RCC 7860 (cell line): ENCODE data around the gene MAST4.
"Not testable (repeated sequence)": the region's sequence is repeated elsewhere in the genome, so short reads cannot be mapped to it uniquely, and the experiment has no call there.

Experiments
- DNase-seq: peaks from one replicate; pipeline ENCODE4 v3.0.0-alpha.2; 2015; ENCODE audit warnings: low spot score
- FAIRE-seq: peaks from 2 replicates; lab custom pipeline; 2012; peaks lifted over from hg19 to GRCh38; lab: Jason Lieb, UNC

Gene MAST4

DNA sequence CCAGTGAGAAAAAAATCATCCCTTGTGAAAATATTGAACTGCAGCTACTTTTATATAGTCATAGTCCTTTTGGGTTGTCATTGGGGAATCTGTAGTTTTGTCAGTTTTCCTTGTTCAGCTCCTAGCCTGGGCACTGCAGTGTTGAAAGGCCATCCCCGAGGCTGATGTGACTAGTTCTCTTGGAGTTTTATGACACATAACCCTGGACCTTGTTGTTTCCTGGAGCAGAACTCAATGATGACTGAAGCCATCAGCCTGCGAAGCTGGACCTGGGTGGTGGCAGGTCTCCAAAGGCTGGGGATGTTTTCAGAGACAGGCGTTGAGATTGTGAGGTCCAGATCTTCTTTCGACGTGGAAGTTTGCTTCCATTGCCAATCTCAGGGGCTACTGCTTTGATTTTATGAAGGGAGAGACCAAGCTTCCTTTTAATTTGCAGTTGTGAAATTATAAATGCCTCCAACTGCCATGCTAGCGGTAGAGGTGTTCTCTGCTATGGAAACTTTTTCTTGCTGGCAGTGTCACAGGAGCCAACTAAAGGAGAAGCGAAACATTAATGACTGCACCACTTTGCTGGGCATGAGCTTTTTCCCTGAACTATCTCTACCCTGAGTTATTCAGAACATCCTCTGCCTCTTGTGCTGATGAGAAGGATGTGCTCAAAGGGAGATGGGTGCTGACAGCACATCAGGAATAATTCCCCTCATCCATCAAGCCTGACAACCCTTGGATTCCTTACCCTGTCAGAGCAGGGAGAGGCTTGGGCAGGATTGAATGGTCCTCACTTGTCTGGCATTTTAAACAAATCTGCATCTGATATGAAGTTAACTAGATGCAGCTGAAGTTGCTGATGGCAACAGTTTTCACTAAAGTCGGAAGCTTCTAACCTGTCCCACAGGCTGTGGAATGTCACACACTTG is 209.6 kb downstream of the MAST4 start:
- DNase-seq (no peak), FAIRE-seq (no peak)

GRCh38 chr5:66807743-66808142 is 211.6 kb downstream of the MAST4 start:
- DNase-seq, result no peak
- no peak for FAIRE-seq

- DNase-seq, result no peak
- no peak for FAIRE-seq
These were observed 212.5 kb downstream of the MAST4 start for GRCh38 chr5:66808663-66809062.

DNA sequence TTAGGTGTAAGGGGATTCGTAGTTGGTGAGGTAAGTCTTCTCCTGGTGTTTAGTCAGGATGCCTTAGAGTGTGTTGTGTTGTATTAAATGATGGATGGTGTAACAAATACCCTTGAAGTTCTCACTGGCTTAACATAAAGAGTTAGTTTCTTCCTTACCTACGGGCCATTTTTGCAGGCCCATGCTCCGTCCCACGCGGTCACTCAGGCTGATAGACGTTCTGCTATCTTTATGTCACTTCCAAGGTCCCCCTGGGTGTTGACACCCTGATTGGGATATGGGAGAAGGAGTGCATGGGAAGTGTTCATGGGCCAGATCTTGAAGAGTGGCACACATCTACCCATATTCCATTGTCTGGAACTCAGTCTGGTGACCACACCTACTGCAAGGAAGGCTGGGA is 214.0 kb downstream of the MAST4 start:
- DNase-seq (no peak), FAIRE-seq (no peak)

DNA sequence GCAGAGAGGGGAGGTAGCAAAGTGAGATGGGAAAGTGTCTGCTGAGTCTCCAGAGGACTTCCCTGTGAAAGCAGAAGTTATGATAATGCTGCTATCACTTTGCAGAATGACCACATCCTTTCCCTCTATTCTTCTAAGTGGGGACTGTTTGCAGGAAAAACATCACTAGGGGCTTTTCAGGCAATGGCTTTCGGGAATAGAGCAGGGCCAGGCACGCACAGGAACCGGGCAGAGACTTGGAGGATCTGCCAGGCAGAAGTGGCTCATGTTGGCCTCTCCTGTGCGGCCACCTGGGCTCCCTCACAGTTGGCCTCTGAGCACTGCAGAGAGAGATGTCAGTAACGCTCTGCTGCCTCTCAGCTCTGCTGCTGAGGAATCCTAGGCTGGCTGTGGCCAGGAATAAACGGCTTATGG is 214.7 kb downstream of the MAST4 start:
- FAIRE-seq (no peak), DNase-seq (no peak)

DNA sequence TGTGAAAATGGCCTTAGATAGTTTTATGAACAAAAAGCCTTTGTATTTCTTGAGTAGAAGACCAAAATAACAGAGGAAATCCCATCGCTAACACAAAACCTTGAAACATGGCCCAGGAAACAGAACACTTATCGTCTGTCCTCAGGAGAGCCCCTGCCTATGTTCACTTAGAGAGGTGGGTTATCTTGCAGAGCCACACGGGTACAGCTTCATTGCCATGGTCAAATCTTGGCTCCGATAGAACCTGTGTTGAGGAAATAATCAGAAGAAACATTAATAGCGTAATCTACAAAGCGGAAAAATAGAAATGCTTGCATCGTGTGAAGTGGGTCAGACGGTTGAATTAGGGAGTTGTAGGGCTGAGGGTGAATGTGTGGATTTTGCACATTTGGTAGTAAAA is 216.1 kb downstream of the MAST4 start:
- DNase-seq (no peak), FAIRE-seq (no peak)

- DNase-seq, result no peak
- no peak for FAIRE-seq
These were observed 217.1 kb downstream of the MAST4 start for GRCh38 chr5:66813306-66813705.

- DNase-seq, result no peak
- no peak for FAIRE-seq
These were observed 218.2 kb downstream of the MAST4 start for GRCh38 chr5:66814146-66814991.

GRCh38 chr5:66818304-66818934 is 222.2 kb downstream of the MAST4 start:
- no peak for FAIRE-seq
- DNase-seq, result no peak

GRCh38 chr5:66818935-66819328 is 222.7 kb downstream of the MAST4 start:
- FAIRE-seq, result no peak
- no peak for DNase-seq

DNA sequence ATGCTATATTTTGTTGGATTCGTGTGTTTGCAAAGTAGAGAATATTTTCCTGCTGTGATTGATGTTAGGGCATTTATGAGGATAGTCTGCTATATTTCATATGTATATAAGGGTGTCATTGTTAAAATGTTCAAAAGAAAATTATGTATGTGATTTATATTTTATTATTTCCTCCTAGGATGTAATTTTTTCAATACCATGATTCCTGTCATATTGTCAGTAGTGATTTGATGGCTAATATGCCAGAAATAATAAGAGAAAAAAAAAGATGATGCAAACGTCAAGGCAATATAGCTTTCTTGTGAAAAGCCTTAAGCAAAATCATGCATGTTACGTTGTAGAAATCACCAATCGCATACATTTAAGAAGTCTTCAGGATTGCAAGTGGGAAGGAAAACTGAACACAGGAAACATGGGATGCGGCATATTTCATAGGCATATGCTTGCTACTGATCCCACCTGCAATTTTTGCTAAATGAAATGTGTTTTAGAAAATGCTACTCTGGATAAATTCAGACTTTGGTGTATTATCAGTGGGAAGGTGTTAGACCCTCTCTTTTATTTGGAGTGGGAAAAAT is 224.5 kb downstream of the MAST4 start:
- no peak for FAIRE-seq
- DNase-seq, result no peak

DNA sequence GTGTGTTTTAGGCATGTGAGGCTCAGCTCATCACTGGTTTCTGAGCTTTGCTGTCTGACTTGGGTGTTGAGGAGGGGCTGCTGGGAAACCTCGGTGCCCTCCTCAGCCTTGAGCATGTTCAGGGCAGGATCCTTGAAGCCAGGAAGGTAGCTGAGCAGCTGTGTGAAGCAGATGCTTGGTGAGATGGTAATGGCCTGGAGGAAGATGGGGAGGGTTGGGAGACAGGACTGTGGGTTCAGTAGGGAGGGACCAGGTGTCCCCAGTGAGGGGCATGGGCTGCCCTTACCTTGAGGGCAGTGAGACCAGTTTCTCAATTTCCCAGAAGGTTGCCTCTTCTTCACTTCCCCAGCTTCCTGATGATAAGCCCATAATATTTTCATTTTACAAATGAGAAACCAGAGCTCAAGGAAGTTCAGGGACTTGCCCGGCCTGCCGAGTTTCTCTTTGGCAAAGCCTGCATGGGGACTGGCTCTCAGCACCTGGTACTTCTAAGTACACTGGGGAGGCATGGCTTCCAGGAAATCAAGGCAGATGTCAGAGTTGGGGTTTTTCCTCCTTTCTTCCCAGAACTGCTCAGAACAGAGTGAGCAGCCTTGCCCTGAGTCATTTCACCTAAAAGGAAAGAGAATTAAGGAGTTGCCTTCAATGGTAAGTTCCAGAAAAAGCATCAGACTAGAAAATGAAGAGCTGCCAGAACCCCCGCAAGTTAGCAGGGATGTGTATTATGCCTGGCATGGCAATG is 225.7 kb downstream of the MAST4 start:
- FAIRE-seq (no peak), DNase-seq (no peak)

DNA sequence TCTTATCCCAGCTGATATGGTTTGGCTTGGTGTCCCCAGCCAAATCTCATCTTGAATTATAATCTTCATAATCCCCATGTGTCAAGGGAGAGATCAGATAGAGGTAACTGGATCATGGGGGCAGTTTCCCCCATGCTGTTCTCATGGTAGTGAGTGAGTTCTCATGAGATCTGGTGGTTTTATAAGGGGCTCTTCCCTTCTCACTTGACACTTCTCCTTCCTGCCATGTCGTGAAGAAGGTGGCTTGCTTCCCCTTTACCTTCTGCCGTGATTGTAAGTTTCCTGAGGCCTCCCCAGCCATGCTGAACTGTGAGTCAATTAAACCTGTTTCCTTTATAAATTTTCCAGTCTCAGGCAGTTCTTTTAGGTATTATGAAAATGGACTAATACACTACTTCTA is 226.7 kb downstream of the MAST4 start:
- not testable (repeated sequence) for FAIRE-seq, DNase-seq

DNA sequence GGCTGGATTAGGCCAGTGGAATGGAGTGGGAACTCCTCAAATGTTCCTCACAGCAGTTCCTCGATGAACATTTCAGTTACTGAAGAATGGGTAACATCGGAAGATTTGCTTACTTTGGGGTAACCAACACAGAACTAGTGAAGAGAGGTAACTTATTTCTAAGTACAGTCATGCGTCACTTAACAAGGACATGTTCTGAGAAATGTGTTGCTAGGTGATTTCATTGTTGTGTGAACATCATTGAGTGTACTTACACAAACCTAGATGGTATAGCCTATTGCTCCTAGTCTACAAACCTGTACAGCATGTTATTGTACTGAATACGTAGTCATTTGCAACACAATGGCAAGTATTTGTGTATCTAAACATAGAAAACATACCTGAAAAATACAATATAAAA is 228.3 kb downstream of the MAST4 start:
- DNase-seq (no peak), FAIRE-seq (no peak)

DNA sequence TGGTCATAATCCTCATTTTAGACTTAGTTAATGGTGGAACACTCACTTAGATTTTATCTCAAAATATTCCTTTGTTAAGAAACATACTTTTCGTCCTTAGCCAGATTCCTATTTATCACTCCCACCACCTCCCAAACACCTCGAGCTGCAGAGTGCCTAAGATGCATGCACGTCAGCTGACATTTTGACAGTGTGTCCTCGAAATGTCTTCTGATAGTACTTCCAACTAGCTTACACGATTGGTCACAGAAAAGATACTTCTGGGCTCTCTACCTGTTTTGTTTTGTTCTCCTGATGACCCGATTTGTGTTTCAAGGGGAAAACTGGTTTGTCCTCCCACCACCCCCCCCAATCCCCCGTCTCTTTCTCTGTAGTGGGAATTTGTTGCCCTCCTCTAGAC is 230.1 kb downstream of the MAST4 start:
- no peak for DNase-seq
- no peak for FAIRE-seq

DNA sequence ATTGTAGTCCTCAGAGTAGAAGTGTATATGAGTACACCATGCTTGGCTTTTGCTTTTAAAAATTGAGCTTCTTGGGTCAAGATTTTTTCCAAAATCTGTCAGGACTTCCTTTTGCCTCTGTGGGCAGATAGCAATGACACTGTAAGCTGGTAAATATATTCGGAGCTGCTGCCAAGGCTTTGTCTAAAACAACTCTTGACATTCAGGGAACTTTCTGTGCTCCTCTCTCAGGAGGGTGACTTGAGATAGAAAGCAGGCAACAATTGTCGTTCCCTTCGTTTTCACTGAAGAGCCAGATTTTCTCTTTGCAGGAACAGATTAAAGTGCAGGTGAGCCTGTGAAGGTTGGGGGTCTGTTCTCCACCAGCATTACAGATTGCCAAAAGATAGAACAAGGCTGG is 230.5 kb downstream of the MAST4 start:
- DNase-seq, result no peak
- FAIRE-seq, result no peak

GRCh38 chr5:66828046-66828547 is 231.9 kb downstream of the MAST4 start:
- FAIRE-seq (no peak), DNase-seq (no peak)

DNA sequence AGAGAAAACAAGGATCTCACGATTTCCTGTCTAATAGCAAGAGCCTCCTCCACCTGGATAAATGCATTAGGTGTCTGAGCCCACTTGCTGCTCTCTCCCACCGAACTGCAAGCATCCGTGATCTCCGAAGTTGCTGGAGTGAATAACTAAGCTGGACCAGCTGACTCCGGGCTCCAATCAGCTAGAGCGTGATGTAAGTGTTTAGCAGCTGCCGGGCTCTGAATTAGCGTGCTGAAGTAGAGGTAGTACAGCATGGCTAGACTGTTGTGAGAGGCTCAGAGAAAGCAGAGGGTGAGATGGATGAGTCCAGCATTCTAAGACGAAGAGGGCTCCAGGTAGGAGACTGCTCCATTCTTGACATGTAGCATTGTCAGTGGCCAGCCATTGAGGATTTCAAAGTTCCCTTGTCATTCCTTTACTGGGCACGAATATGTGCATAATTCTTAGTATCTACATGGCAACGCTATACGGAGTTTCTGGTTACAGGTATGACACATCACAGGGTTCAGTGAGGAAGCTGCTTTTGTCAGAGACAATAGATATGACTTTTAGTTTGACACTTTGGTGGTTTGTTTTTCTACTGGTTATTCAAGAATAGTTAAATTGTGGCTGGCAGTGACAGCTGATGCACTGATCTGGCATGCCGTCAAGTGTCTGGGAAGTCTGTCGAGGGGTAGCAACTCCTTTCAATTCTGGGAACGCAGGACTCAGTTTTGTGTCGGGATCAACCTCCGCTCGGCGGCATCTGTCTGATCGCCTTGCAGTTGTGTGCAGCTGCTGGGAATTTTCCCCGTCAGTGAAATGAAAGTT is 232.6 kb downstream of the MAST4 start:
- DNase-seq (no peak), FAIRE-seq (no peak)

DNA sequence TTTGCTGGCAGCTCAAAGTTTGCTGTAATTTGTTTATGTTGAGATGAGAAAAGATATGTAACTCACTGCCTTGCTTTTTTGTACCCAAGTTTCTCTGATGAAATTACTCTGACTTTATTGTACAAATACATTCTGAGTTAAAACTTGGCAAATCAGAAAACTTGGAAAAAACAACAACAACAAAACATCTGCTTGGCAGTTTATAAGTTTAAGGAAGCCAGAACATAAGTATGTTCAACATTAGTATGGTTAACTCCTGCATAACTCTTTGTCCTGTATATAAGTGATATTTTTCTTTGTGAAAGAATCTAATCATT is 233.1 kb downstream of the MAST4 start:
- DNase-seq, result no peak
- FAIRE-seq, result no peak

DNA sequence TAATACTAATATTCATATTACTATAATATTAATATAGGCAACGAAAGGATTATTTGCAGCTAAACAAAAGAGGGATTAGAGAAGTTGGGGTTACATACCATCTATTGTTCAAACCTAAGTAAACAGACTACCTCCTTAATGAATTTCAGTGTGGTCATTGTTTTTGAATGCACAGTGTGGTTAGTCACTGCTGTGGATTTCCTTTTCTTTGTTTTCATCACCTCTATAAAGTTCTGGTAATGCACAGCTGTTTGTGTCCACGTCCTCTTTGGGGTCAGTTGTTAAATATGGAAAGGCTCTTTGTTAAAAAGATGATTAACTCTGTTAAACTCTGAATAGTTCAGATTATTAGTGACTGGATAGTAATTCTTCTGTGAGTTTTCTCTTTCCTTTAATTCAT is 233.6 kb downstream of the MAST4 start:
- no peak for DNase-seq

More for the DNA sequence above, 233.6 kb downstream of the MAST4 start:
- FAIRE-seq, result no peak
